Measurements from ENCODE around the gene CTTNBP2.

DNA sequence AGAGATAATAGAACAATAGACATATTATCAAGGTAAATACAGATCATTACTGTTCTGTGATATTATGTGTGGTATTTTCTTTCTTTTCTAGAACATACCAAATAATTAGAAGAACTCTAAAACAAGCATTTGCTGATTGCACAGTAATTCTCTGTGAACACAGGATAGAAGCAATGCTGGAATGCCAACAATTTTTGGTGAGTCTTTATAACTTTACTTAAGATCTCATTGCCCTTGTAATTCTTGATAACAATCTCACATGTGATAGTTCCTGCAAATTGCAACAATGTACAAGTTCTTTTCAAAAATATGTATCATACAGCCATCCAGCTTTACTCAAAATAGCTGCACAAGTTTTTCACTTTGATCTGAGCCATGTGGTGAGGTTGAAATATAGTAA lies 207.9 kb downstream of the CTTNBP2 start:
- TF ChIP-seq POLR2AphosphoS5 (IDR thresholded peaks at IDR 0.05): no peak
- no peak for TF ChIP-seq CTCF (IDR thresholded peaks at IDR 0.05)
